ENCODE measurements around the gene ABCG4.

The ABCG4 gene

GRCh38 chr11:119106564-119107537, 42.0 kb upstream of the ABCG4 start, which contains the start of gene C2CD2L:
TSS of gene C2CD2L (plus strand) at chr11:119107344. CDS start at chr11:119107742, 398 bp downstream.
- peak within 1 kb of the TSS in 1 of 2 experiments; percentile 58 for H2BK12ac ChIP-seq (ENCODE audit: low read length in 2 of 2)
- H3K9ac ChIP-seq (ENCODE audit: low read length): peak within 1 kb of the TSS; percentile 89
- H4K91ac ChIP-seq (ENCODE audit: low read length): peak within 1 kb of the TSS; percentile 65
- peak within 1 kb of the TSS; percentile 78 for H2AK5ac ChIP-seq (ENCODE audit: low read length, severe bottlenecking)
- H3K9me3 ChIP-seq (ENCODE audit: control insufficient read depth, low read length): no peaks in the 10 kb centered on the region
- peaks cover 37% of the 10 kb centered on the region for H3K79me1 ChIP-seq (replicated peaks; ENCODE audit: low read length, poor library complexity, severe bottlenecking)
- H2AFZ ChIP-seq (ENCODE audit: low read depth, low read length): peak within 1 kb of the TSS; percentile 78
- peak within 1 kb of the TSS; percentile 30 for H3K27ac ChIP-seq (ENCODE audit: low read length, poor library complexity, severe bottlenecking)
- H3K4ac ChIP-seq (ENCODE audit: low read depth in 1 of 2, low read length in 2 of 2): peak within 1 kb of the TSS; percentile 52 to 58
- H3K23ac ChIP-seq (ENCODE audit: low read length in 2 of 2): peak within 1 kb of the TSS in 1 of 2 experiments; percentile 90
- H3K18ac ChIP-seq (ENCODE audit: low read depth in 1 of 2, low read length in 2 of 2): peak within 1 kb of the TSS; percentile 54 to 90
- peak; percentile 93 for DNase-seq
- H3K36me3 ChIP-seq (ENCODE audit: control insufficient read depth in 1 of 2, insufficient read depth in 2 of 2, low read depth in 1 of 2, low read length in 2 of 2): peaks cover 15 to 18% of the 10 kb centered on the region in 2 experiments
- H2BK15ac ChIP-seq (ENCODE audit: low read depth, poor library complexity, severe bottlenecking): no peak within 1 kb of the TSS
- 3% methylated on average over 33 of the region's 49 CpGs for WGBS
- peak within 1 kb of the TSS; percentile 82 to 91 for H3K4me3 ChIP-seq (ENCODE audit: insufficient read depth in 1 of 2, low read depth in 1 of 2, low read length in 2 of 2)
- H4K8ac ChIP-seq (ENCODE audit: low read length): peak within 1 kb of the TSS; percentile 98
- H2BK120ac ChIP-seq (ENCODE audit: low read depth, low read length): peak within 1 kb of the TSS; percentile 80
- peak within 1 kb of the TSS in 1 of 2 experiments; percentile 79 for H3K14ac ChIP-seq (ENCODE audit: low read length in 2 of 2)
- H3K4me1 ChIP-seq (ENCODE audit: control insufficient read depth, insufficient read depth, low read depth, low read length): peaks cover 23% of the 10 kb centered on the region
- H3K4me2 ChIP-seq (ENCODE audit: low read length, poor library complexity, severe bottlenecking): peak within 1 kb of the TSS; percentile 83
- H3K27me3 ChIP-seq (ENCODE audit: control insufficient read depth in 1 of 2, insufficient read depth in 1 of 2, low read length in 2 of 2): no peaks in the 10 kb centered on the region
- H2BK5ac ChIP-seq (ENCODE audit: low read depth, low read length, poor library complexity, severe bottlenecking): peak within 1 kb of the TSS; percentile 24

GRCh38 chr11:119107538-119108145, 41.2 kb upstream of the ABCG4 start:
- peak overlapping the region; percentile 78 for H2AFZ ChIP-seq (ENCODE audit: low read depth, low read length)
- no peak overlapping the region for H2AK5ac ChIP-seq (ENCODE audit: low read length, severe bottlenecking)
- H3K27ac ChIP-seq (ENCODE audit: low read length, poor library complexity, severe bottlenecking): no peak overlapping the region
- peak overlapping the region; percentile 84 for H3K9ac ChIP-seq (ENCODE audit: low read length)
- no peak overlapping the region for H2BK12ac ChIP-seq (ENCODE audit: low read length in 2 of 2)
- peak overlapping the region; percentile 50 to 54 for H3K18ac ChIP-seq (ENCODE audit: low read depth in 1 of 2, low read length in 2 of 2)
- H2BK15ac ChIP-seq (ENCODE audit: low read depth, poor library complexity, severe bottlenecking): no peak overlapping the region
- peak overlapping the region in 1 of 2 experiments; percentile 79 for H3K14ac ChIP-seq (ENCODE audit: low read length in 2 of 2)
- H3K4me3 ChIP-seq (ENCODE audit: insufficient read depth in 1 of 2, low read depth in 1 of 2, low read length in 2 of 2): peak overlapping the region; percentile 82 to 91
- no peaks in the 10 kb centered on the region for H3K9me3 ChIP-seq (ENCODE audit: control insufficient read depth, low read length)
- H2BK120ac ChIP-seq (ENCODE audit: low read depth, low read length): no peak overlapping the region
- peak overlapping the region in 1 of 2 experiments; percentile 90 for H3K23ac ChIP-seq (ENCODE audit: low read length in 2 of 2)
- H4K91ac ChIP-seq (ENCODE audit: low read length): no peak overlapping the region
- H3K79me1 ChIP-seq (replicated peaks; ENCODE audit: low read length, poor library complexity, severe bottlenecking): peaks cover 37% of the 10 kb centered on the region
- peaks cover 23% of the 10 kb centered on the region for H3K4me1 ChIP-seq (ENCODE audit: control insufficient read depth, insufficient read depth, low read depth, low read length)
- under 1% methylated on average over 63 of the region's 65 CpGs for WGBS
- no peak overlapping the region for H4K8ac ChIP-seq (ENCODE audit: low read length)
- peaks cover 23 to 26% of the 10 kb centered on the region in 2 experiments for H3K36me3 ChIP-seq (ENCODE audit: control insufficient read depth in 1 of 2, insufficient read depth in 2 of 2, low read depth in 1 of 2, low read length in 2 of 2)
- peak overlapping the region; percentile 69 for H3K4me2 ChIP-seq (ENCODE audit: low read length, poor library complexity, severe bottlenecking)
- no peaks in the 10 kb centered on the region for H3K27me3 ChIP-seq (ENCODE audit: control insufficient read depth in 1 of 2, insufficient read depth in 1 of 2, low read length in 2 of 2)
- H2BK5ac ChIP-seq (ENCODE audit: low read depth, low read length, poor library complexity, severe bottlenecking): no peak overlapping the region
- DNase-seq: no peak
- peak overlapping the region in 1 of 2 experiments; percentile 52 for H3K4ac ChIP-seq (ENCODE audit: low read depth in 1 of 2, low read length in 2 of 2)

GRCh38 chr11:119108146-119108856, 40.6 kb upstream of the ABCG4 start:
- Histone ChIP-seq H3K27ac (ENCODE audit: low read length, poor library complexity, severe bottlenecking) (no peak overlapping the region), H2AFZ (ENCODE audit: low read depth, low read length) (no peak overlapping the region), H3K4me1 (ENCODE audit: control insufficient read depth, insufficient read depth, low read depth, low read length) (peaks cover 18% of the 10 kb centered on the region), H4K8ac (ENCODE audit: low read length) (peak overlapping the region; percentile 57), H4K91ac (ENCODE audit: low read length) (no peak overlapping the region), H3K9me3 (ENCODE audit: control insufficient read depth, low read length) (no peaks in the 10 kb centered on the region), H2BK5ac (ENCODE audit: low read depth, low read length, poor library complexity, severe bottlenecking) (no peak overlapping the region), H2AK5ac (ENCODE audit: low read length, severe bottlenecking) (no peak overlapping the region), H3K36me3 (ENCODE audit: control insufficient read depth in 1 of 2, insufficient read depth in 2 of 2, low read depth in 1 of 2, low read length in 2 of 2) (peaks cover 29 to 31% of the 10 kb centered on the region in 2 experiments), H3K4me3 (ENCODE audit: insufficient read depth in 1 of 2, low read depth in 1 of 2, low read length in 2 of 2) (peak overlapping the region; percentile 82 to 91), H3K18ac (ENCODE audit: low read depth in 1 of 2, low read length in 2 of 2) (no peak overlapping the region), H3K79me1 (replicated peaks; ENCODE audit: low read length, poor library complexity, severe bottlenecking) (peaks cover 33% of the 10 kb centered on the region), H3K23ac (ENCODE audit: low read length in 2 of 2) (no peak overlapping the region), H2BK120ac (ENCODE audit: low read depth, low read length) (no peak overlapping the region), H3K4me2 (ENCODE audit: low read length, poor library complexity, severe bottlenecking) (peak overlapping the region; percentile 69), H3K14ac (ENCODE audit: low read length in 2 of 2) (peak overlapping the region in 1 of 2 experiments; percentile 49), H2BK12ac (ENCODE audit: low read length in 2 of 2) (no peak overlapping the region), H2BK15ac (ENCODE audit: low read depth, poor library complexity, severe bottlenecking) (no peak overlapping the region), H3K27me3 (ENCODE audit: control insufficient read depth in 1 of 2, insufficient read depth in 1 of 2, low read length in 2 of 2) (no peaks in the 10 kb centered on the region), H3K9ac (ENCODE audit: low read length) (peak overlapping the region; percentile 84), H3K4ac (ENCODE audit: low read depth in 1 of 2, low read length in 2 of 2) (no peak overlapping the region)
- peak; percentile 28 for DNase-seq
- WGBS: 7% methylated on average over 6 of the region's 8 CpGs
